Activated naive CD8-positive, alpha-beta T cell treated with anti-CD3 and anti-CD28 coated beads, Interleukin-2, amount 50 U/mL, for 24 hours (primary cell): Measurements from ENCODE around the gene ERV3-1.
"Not testable (repeated sequence)": the region's sequence is repeated elsewhere in the genome, so short reads cannot be mapped to it uniquely, and the experiment has no call there.

Experiments used
- ATAC-seq: fragments of 150-1000 bp; cut with Tn5 transposase; one replicate; pipeline ENCODE4 v1.10.0; 2021
- DNase-seq: peaks from one replicate; pipeline ENCODE4 v3.0.0; 2021
- H3K27ac Mint-ChIP-seq: one replicate; pipeline ENCODE4 v1.8.0; 2021; ENCODE audit warnings: mild to moderate bottlenecking, mixed read lengths
- H3K27me3 Mint-ChIP-seq: one replicate; pipeline ENCODE4 v1.8.0; 2021; ENCODE audit warnings: mixed read lengths
- H3K36me3 Mint-ChIP-seq: one replicate; pipeline ENCODE4 v1.8.0; 2021; ENCODE audit warnings: low read depth, mixed read lengths
- H3K4me1 Mint-ChIP-seq: one replicate; pipeline ENCODE4 v1.8.0; 2021; ENCODE audit warnings: mixed read lengths
- H3K4me3 Mint-ChIP-seq: one replicate; pipeline ENCODE4 v1.8.0; 2021; ENCODE audit warnings: mild to moderate bottlenecking, moderate library complexity, mixed read lengths
- H3K9me3 Mint-ChIP-seq: one replicate; pipeline ENCODE4 v1.8.0; 2021; ENCODE audit warnings: mixed read lengths

The ERV3-1 gene

GRCh38 chr7:65006094-65006992, at the start of gene ERV3-1:
Gene ERV3-1, minus strand, starts transcription at chr7:65006687. Its CDS starts 13,661 bp downstream, at chr7:64993026.
- peak; percentile 88 for DNase-seq

GRCh38 chr7:65055786-65056185, 49.3 kb upstream of the ERV3-1 start:
- H3K27ac Mint-ChIP-seq, DNase-seq, H3K27me3 Mint-ChIP-seq, ATAC-seq, H3K4me3 Mint-ChIP-seq, H3K4me1 Mint-ChIP-seq: not testable (repeated sequence)
- H3K9me3 Mint-ChIP-seq = peaks cover 11% of the 10 kb centered on the region
- H3K36me3 Mint-ChIP-seq = peaks cover 22% of the 10 kb centered on the region

More at GRCh38 chr7:65006094-65006992, at the start of gene ERV3-1:
- H3K9me3 Mint-ChIP-seq = peaks cover 26% of the 10 kb centered on the region
- peak within 1 kb of the TSS; percentile 93 for H3K4me3 Mint-ChIP-seq
- peak; percentile 100 for ATAC-seq
- peak within 1 kb of the TSS; percentile 96 for H3K27ac Mint-ChIP-seq
- H3K36me3 Mint-ChIP-seq = peaks cover 42% of the 10 kb centered on the region
- no peaks in the 10 kb centered on the region for H3K27me3 Mint-ChIP-seq
- peaks cover 40% of the 10 kb centered on the region for H3K4me1 Mint-ChIP-seq

GRCh38 chr7:65054466-65054994, 48.0 kb upstream of the ERV3-1 start:
- peaks cover 24% of the 10 kb centered on the region for H3K36me3 Mint-ChIP-seq
- peaks cover 11% of the 10 kb centered on the region for H3K9me3 Mint-ChIP-seq

GRCh38 chr7:65051654-65052053, 45.2 kb upstream of the ERV3-1 start:
- not testable (repeated sequence) for H3K27me3 Mint-ChIP-seq, ATAC-seq, H3K4me3 Mint-ChIP-seq, DNase-seq, H3K27ac Mint-ChIP-seq, H3K4me1 Mint-ChIP-seq
- H3K9me3 Mint-ChIP-seq = peaks cover 11% of the 10 kb centered on the region
- peaks cover 18% of the 10 kb centered on the region for H3K36me3 Mint-ChIP-seq

More at GRCh38 chr7:65054466-65054994, 48.0 kb upstream of the ERV3-1 start:
- H3K27ac Mint-ChIP-seq, ATAC-seq, H3K4me1 Mint-ChIP-seq, H3K4me3 Mint-ChIP-seq, H3K27me3 Mint-ChIP-seq, DNase-seq: not testable (repeated sequence)

GRCh38 chr7:65051139-65051538, 44.7 kb upstream of the ERV3-1 start:
- H3K27ac Mint-ChIP-seq, H3K4me3 Mint-ChIP-seq, H3K27me3 Mint-ChIP-seq, H3K4me1 Mint-ChIP-seq, DNase-seq, ATAC-seq: not testable (repeated sequence)
- peaks cover 13% of the 10 kb centered on the region for H3K36me3 Mint-ChIP-seq
- peaks cover 11% of the 10 kb centered on the region for H3K9me3 Mint-ChIP-seq

GRCh38 chr7:65046329-65046728, 39.8 kb upstream of the ERV3-1 start:
- not testable (repeated sequence) for H3K27ac Mint-ChIP-seq, ATAC-seq
- H3K36me3 Mint-ChIP-seq = peaks cover 11% of the 10 kb centered on the region

GRCh38 chr7:65045589-65045988, 39.1 kb upstream of the ERV3-1 start:
- not testable (repeated sequence) for ATAC-seq, H3K27me3 Mint-ChIP-seq, H3K9me3 Mint-ChIP-seq, DNase-seq, H3K36me3 Mint-ChIP-seq, H3K4me1 Mint-ChIP-seq, H3K4me3 Mint-ChIP-seq, H3K27ac Mint-ChIP-seq

More at GRCh38 chr7:65046329-65046728, 39.8 kb upstream of the ERV3-1 start:
- not testable (repeated sequence) for DNase-seq, H3K4me3 Mint-ChIP-seq, H3K9me3 Mint-ChIP-seq, H3K4me1 Mint-ChIP-seq, H3K27me3 Mint-ChIP-seq

- ATAC-seq (peak; percentile 9), DNase-seq (peak; percentile 33)
- not testable (repeated sequence) for H3K27me3 Mint-ChIP-seq, H3K9me3 Mint-ChIP-seq, H3K36me3 Mint-ChIP-seq
- H3K4me1 Mint-ChIP-seq = peaks cover 18% of the 10 kb centered on the region
- H3K27ac Mint-ChIP-seq = peak overlapping the region; percentile 73
- H3K4me3 Mint-ChIP-seq = peak overlapping the region; percentile 85
Observed at GRCh38 chr7:65038767-65039166, 32.3 kb upstream of the ERV3-1 start.

- Mint-ChIP-seq H3K4me3 (peak overlapping the region; percentile 73), H3K4me1 (peaks cover 18% of the 10 kb centered on the region), H3K27me3 (no peaks in the 10 kb centered on the region), H3K9me3 (peaks cover 3% of the 10 kb centered on the region), H3K36me3 (no peaks in the 10 kb centered on the region), H3K27ac (peak overlapping the region; percentile 62)
- DNase-seq (peak; percentile 90), ATAC-seq (peak; percentile 92)
Observed at GRCh38 chr7:65037740-65038688, 31.5 kb upstream of the ERV3-1 start.

GRCh38 chr7:65036526-65036925, 30.0 kb upstream of the ERV3-1 start:
- H3K27ac Mint-ChIP-seq, H3K9me3 Mint-ChIP-seq, ATAC-seq, H3K27me3 Mint-ChIP-seq, H3K36me3 Mint-ChIP-seq, H3K4me3 Mint-ChIP-seq, DNase-seq: not testable (repeated sequence)
- H3K4me1 Mint-ChIP-seq = peaks cover 17% of the 10 kb centered on the region

GRCh38 chr7:65035469-65035868, 29.0 kb upstream of the ERV3-1 start:
- not testable (repeated sequence) for DNase-seq, ATAC-seq, H3K27ac Mint-ChIP-seq, H3K36me3 Mint-ChIP-seq, H3K27me3 Mint-ChIP-seq, H3K9me3 Mint-ChIP-seq, H3K4me3 Mint-ChIP-seq
- H3K4me1 Mint-ChIP-seq = peaks cover 17% of the 10 kb centered on the region

- not testable (repeated sequence) for H3K4me3 Mint-ChIP-seq, H3K27me3 Mint-ChIP-seq, H3K36me3 Mint-ChIP-seq, H3K9me3 Mint-ChIP-seq, ATAC-seq, H3K27ac Mint-ChIP-seq, H3K4me1 Mint-ChIP-seq, DNase-seq
Observed at GRCh38 chr7:65034120-65034782, 27.8 kb upstream of the ERV3-1 start.

- H3K4me3 Mint-ChIP-seq, DNase-seq, H3K36me3 Mint-ChIP-seq, H3K9me3 Mint-ChIP-seq, ATAC-seq, H3K27ac Mint-ChIP-seq, H3K4me1 Mint-ChIP-seq, H3K27me3 Mint-ChIP-seq: not testable (repeated sequence)
Observed at GRCh38 chr7:65033391-65033790, 26.9 kb upstream of the ERV3-1 start.

- DNase-seq, H3K27ac Mint-ChIP-seq, ATAC-seq: not testable (repeated sequence)
Observed at GRCh38 chr7:65025023-65025422, 18.5 kb upstream of the ERV3-1 start.

More at GRCh38 chr7:65025023-65025422, 18.5 kb upstream of the ERV3-1 start:
- not testable (repeated sequence) for H3K4me1 Mint-ChIP-seq, H3K9me3 Mint-ChIP-seq, H3K4me3 Mint-ChIP-seq, H3K36me3 Mint-ChIP-seq, H3K27me3 Mint-ChIP-seq
